ENCODE results near the gene NUP54.

DNA sequence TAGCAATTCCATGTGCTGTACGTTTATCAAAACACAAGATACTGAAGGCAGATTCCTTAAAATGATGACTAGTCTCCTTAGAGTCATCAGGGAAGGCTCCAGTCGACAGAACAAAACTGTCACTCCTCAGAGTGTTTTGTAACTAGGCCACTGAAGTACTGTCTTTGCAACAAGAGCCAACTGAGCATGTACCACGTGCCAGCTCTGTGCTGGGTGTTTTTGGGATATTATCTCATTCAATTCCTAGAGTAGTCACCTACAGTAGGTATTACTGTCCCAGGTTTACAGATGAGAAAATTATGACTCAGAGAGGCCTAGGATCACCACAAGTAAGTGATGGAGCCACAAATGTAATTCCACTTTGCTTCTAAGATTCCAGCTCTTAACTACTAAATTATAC is 18.3 kb upstream of the NUP54 start:
- TF ChIP-seq, protein P1, sequence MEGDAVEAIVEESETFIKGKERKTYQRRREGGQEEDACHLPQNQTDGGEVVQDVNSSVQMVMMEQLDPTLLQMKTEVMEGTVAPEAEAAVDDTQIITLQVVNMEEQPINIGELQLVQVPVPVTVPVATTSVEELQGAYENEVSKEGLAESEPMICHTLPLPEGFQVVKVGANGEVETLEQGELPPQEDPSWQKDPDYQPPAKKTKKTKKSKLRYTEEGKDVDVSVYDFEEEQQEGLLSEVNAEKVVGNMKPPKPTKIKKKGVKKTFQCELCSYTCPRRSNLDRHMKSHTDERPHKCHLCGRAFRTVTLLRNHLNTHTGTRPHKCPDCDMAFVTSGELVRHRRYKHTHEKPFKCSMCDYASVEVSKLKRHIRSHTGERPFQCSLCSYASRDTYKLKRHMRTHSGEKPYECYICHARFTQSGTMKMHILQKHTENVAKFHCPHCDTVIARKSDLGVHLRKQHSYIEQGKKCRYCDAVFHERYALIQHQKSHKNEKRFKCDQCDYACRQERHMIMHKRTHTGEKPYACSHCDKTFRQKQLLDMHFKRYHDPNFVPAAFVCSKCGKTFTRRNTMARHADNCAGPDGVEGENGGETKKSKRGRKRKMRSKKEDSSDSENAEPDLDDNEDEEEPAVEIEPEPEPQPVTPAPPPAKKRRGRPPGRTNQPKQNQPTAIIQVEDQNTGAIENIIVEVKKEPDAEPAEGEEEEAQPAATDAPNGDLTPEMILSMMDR (IDR thresholded peaks at IDR 0.05): no peak
- TF ChIP-seq POLR2A (IDR thresholded peaks at IDR 0.05): no peak
